ENCODE measurements around the gene RERE.

RERE gene

GRCh38 chr1:8415526-8416278, 401.7 kb downstream of the RERE start:
- DNase-seq, result no peak

- DNase-seq, result peak; percentile 82
Measured at GRCh38 chr1:8412183-8412831, 405.1 kb downstream of the RERE start.

- DNase-seq, result no peak
Measured at GRCh38 chr1:8411803-8412182, 405.6 kb downstream of the RERE start.

GRCh38 chr1:8410791-8411190, 406.6 kb downstream of the RERE start:
- peak; percentile 65 for DNase-seq

GRCh38 chr1:8409606-8410005, 407.8 kb downstream of the RERE start:
- no peak for DNase-seq

- peak; percentile 76 for DNase-seq
Measured at GRCh38 chr1:8409106-8409505, 408.3 kb downstream of the RERE start.

GRCh38 chr1:8408151-8408839, 409.1 kb downstream of the RERE start:
- DNase-seq, result peak; percentile 92

- DNase-seq, result no peak
Measured at GRCh38 chr1:8407652-8408051, 409.8 kb downstream of the RERE start.

GRCh38 chr1:8406960-8407359, 410.5 kb downstream of the RERE start:
- DNase-seq, result no peak

- no peak for DNase-seq
Measured at GRCh38 chr1:8406011-8406410, 411.4 kb downstream of the RERE start.

- no peak for DNase-seq
Measured at GRCh38 chr1:8404460-8405370, 412.7 kb downstream of the RERE start.

- no peak for DNase-seq
Measured at GRCh38 chr1:8402109-8402710, 415.2 kb downstream of the RERE start.

GRCh38 chr1:8398677-8399076, 418.8 kb downstream of the RERE start:
- DNase-seq, result no peak

- DNase-seq, result no peak
Measured at GRCh38 chr1:8398086-8398485, 419.4 kb downstream of the RERE start.

GRCh38 chr1:8397511-8397910, 419.9 kb downstream of the RERE start:
- peak; percentile 34 for DNase-seq

GRCh38 chr1:8396786-8397406, 420.5 kb downstream of the RERE start:
- DNase-seq, result peak; percentile 96

GRCh38 chr1:8396083-8396785, 421.2 kb downstream of the RERE start:
- peak; percentile 76 for DNase-seq

GRCh38 chr1:8395433-8395866, 422.0 kb downstream of the RERE start:
- DNase-seq, result no peak

- DNase-seq, result peak; percentile 70
Measured at GRCh38 chr1:8394456-8395321, 422.8 kb downstream of the RERE start.

GRCh38 chr1:8392522-8392921, 424.9 kb downstream of the RERE start:
- no peak for DNase-seq

Measured in fibroblast of upper back skin (primary cell).